Measurements from ENCODE around the gene FGB. TPM values are rescaled to one million over a fixed set of nuclear protein-coding genes. Genes with fewer than 3 reads are reported as not detected.

Gene FGB
- total and polyA plus RNA-seq, 8 donors, result 0.31 to 22.8 (median 6.2) TPM; not detected in 5

DNA sequence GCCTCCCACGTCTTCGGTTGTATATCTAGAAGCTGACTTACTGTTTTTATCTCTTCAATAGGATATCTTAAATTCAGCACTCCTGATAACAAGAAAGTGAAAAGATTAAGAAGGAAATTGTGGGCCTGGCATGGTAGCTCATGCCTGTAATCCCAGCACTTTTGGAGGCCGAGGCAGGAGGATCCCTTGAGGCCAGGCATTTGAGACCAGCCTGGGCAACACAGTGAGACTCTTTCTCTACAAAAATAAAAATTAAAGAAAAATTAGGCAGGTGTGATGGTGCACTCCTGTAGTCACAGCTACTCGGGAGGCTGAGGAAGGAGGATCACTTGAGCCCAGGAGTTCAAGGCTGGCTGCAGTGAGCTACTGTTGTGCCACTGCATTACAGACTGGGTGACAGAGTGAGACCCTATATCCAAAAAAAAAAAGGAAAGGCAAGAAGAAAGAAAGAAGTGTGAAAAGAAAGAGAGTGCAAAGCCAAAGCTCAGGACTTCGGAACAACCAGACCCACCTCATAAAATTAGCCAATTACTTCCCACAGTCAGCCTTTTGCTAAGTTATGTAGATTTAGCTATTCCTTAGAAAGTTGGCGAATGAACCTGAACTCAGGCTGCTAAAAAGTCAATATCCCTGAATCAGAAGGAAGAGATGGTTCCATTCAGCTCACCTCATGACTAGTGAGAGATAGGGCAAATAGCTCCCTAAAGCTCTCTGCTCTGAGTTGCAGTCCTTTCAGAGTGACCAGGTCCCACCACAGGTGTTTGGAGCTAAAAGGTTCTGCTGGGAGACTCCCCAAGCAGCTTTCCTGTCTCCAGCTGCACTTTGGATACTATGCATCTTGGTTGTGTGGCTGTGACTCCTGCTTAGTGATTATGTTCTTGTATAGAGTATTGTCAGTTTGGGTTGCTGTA, 40.5 kb downstream of the FGB start:
- Histone ChIP-seq H3K4me3 (no peak overlapping the region), H3K36me3 (no peaks in the 10 kb centered on the region), H3K27ac (no peak overlapping the region), H3K27me3 (no peaks in the 10 kb centered on the region), H3K9me3 (no peaks in the 10 kb centered on the region), H3K4me1 (no peaks in the 10 kb centered on the region)
- no peak for DNase-seq
- TF ChIP-seq POLR2A (IDR thresholded peaks at IDR 0.05) (no peak), EP300 (IDR thresholded peaks at IDR 0.05) (no peak), POLR2AphosphoS5 (IDR thresholded peaks at IDR 0.05) (no peak)
- TF ChIP-seq, protein P1, sequence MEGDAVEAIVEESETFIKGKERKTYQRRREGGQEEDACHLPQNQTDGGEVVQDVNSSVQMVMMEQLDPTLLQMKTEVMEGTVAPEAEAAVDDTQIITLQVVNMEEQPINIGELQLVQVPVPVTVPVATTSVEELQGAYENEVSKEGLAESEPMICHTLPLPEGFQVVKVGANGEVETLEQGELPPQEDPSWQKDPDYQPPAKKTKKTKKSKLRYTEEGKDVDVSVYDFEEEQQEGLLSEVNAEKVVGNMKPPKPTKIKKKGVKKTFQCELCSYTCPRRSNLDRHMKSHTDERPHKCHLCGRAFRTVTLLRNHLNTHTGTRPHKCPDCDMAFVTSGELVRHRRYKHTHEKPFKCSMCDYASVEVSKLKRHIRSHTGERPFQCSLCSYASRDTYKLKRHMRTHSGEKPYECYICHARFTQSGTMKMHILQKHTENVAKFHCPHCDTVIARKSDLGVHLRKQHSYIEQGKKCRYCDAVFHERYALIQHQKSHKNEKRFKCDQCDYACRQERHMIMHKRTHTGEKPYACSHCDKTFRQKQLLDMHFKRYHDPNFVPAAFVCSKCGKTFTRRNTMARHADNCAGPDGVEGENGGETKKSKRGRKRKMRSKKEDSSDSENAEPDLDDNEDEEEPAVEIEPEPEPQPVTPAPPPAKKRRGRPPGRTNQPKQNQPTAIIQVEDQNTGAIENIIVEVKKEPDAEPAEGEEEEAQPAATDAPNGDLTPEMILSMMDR (IDR thresholded peaks at IDR 0.05), result no peak
- 78 to 88% (median 84%) methylated on average over 6 of the region's 6 CpGs for WGBS, 5 donors
- intact Hi-C loops (cut with DNase I; ENCODE audit: low total_unique reads), result no loop called here

DNA sequence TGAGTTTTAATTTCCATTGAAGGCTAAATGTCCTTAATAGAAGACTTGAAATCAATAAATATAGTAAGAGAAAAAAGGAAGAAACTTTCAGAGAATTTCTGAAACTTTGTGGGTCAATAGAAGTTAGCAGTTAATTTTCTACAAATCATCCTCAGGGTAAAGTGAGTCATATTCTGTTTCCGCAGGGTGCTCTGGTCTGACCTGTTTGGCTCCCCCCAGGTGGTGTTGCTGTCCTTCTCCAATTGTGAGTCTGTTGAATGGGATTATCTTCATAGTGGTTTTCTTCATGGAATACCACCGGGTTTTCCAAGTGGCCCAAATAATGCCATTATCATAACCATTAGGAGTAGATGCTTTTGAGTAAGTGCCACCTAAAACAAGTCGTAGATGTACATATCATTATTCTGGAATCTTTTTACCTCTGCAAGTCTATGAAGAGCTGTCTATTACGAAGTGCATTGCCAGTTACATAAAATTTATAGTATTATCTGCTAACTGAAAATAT, 41.9 kb downstream of the FGB start:
- Histone ChIP-seq H3K4me1 (no peaks in the 10 kb centered on the region), H3K4me3 (no peak overlapping the region), H3K27me3 (no peaks in the 10 kb centered on the region), H3K36me3 (no peaks in the 10 kb centered on the region), H3K9me3 (no peaks in the 10 kb centered on the region), H3K27ac (no peak overlapping the region)
- 83 to 88% (median 86%) methylated on average over 4 of the region's 4 CpGs for WGBS, 5 donors
- intact Hi-C loops (cut with DNase I; ENCODE audit: low total_unique reads), result no loop called here
- no peak for DNase-seq
- TF ChIP-seq POLR2AphosphoS5 (IDR thresholded peaks at IDR 0.05) (no peak), EP300 (IDR thresholded peaks at IDR 0.05) (no peak), POLR2A (IDR thresholded peaks at IDR 0.05) (no peak)
- TF ChIP-seq, protein P1 (IDR thresholded peaks at IDR 0.05), result no peak

DNA sequence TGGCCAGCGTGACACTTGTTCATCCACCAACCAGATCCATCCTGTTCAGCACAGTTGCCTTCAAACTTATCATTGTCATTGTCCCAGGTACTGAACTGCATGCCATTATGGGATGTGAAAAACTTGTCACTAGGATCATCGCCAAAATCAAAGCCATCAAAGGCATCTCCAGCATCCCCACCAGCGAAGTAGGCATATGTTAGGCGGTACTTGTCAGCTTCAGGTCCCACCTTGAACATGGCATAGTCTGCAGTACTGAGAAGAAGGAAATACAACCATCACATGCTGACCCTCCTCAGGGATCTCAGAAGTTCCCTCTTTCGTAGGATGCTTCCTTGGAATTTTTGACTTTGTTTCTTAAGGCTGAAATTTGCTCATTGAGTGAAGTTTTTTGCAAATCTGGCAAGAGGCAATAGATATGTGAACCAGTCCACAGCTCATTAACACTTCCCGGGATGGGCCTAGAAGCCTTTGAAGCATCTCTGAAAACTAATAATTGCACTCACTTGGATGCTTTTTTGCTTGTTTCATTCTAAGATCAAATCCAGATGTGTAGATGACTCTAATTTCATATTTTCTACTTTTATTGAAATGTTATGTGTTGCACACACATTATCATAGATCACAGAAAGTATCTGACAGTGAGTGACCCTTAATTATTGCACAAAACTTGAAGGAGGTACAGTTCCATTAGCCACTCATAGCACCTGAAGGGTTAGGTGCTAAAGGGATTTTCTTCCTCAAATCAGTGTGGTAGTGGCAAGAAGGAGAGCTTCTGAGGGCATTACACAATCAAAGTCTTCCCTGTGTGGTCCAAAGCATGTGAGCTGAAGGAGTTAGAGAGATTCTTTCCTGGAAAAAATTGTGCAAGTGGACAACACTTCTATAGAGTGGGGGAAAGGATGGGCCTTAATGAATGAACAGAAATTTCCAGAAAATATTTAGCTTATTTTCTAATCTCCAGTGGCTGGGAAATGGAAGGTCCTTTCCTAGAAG, 44.2 kb downstream of the FGB start:
- Histone ChIP-seq H3K36me3 (no peaks in the 10 kb centered on the region), H3K27ac (no peak overlapping the region), H3K4me1 (no peaks in the 10 kb centered on the region), H3K27me3 (no peaks in the 10 kb centered on the region), H3K9me3 (no peaks in the 10 kb centered on the region), H3K4me3 (no peak overlapping the region)
- no peak for DNase-seq
- intact Hi-C loops (cut with DNase I; ENCODE audit: low total_unique reads), result no loop called here
- 79 to 94% (median 89%) methylated on average over 6 of the region's 6 CpGs for WGBS, 5 donors
- TF ChIP-seq EP300 (IDR thresholded peaks at IDR 0.05) (no peak), POLR2A (IDR thresholded peaks at IDR 0.05) (no peak), POLR2AphosphoS5 (IDR thresholded peaks at IDR 0.05) (no peak)
- TF ChIP-seq, protein P1 (IDR thresholded peaks at IDR 0.05), result no peak

Data from stomach (tissue), 9 donors.